ENCODE data around the gene HSD17B11. TPM values are rescaled to one million over a fixed set of nuclear protein-coding genes. Genes with fewer than 3 reads are reported as not detected.
"Not testable (repeated sequence)": the region's sequence is repeated elsewhere in the genome, so short reads cannot be mapped to it uniquely, and the experiment has no call there.

The HSD17B11 gene
- 5.5 TPM for total RNA-seq

GRCh38 chr4:87390891-87391575, at the start of gene HSD17B11:
Gene HSD17B11 (minus strand): TSS chr4:87391188. CDS start chr4:87391070, 118 bp downstream.
- peak; percentile 98 for ATAC-seq

- no peak for ATAC-seq
Observed at GRCh38 chr4:87433342-87433741, 42.4 kb upstream of the HSD17B11 start.

GRCh38 chr4:87430038-87430437, 39.0 kb upstream of the HSD17B11 start:
- ATAC-seq: no peak

GRCh38 chr4:87428979-87429378, 38.0 kb upstream of the HSD17B11 start:
- ATAC-seq: no peak

GRCh38 chr4:87427518-87427868, 36.5 kb upstream of the HSD17B11 start:
- no peak for ATAC-seq

- ATAC-seq: no peak
Observed at GRCh38 chr4:87426865-87427517, 36.0 kb upstream of the HSD17B11 start.

- peak; percentile 56 for ATAC-seq
Observed at GRCh38 chr4:87425711-87426110, 34.7 kb upstream of the HSD17B11 start.

GRCh38 chr4:87424099-87424543, 33.1 kb upstream of the HSD17B11 start:
- not testable (repeated sequence) for ATAC-seq

GRCh38 chr4:87423317-87424098, 32.5 kb upstream of the HSD17B11 start:
- ATAC-seq: no peak

- ATAC-seq: peak; percentile 92
Observed at GRCh38 chr4:87422104-87423052, 31.4 kb upstream of the HSD17B11 start, which contains the start of gene NUDT9. Gene NUDT9 (plus strand): TSS chr4:87422573. CDS start chr4:87422906, 333 bp downstream.

GRCh38 chr4:87420276-87420830, 29.4 kb upstream of the HSD17B11 start:
- no peak for ATAC-seq

- ATAC-seq: no peak
Observed at GRCh38 chr4:87419578-87420249, 28.7 kb upstream of the HSD17B11 start.

GRCh38 chr4:87418410-87418809, 27.4 kb upstream of the HSD17B11 start:
- not testable (repeated sequence) for ATAC-seq

GRCh38 chr4:87416965-87417364, 26.0 kb upstream of the HSD17B11 start:
- ATAC-seq: no peak

GRCh38 chr4:87414816-87415215, 23.8 kb upstream of the HSD17B11 start:
- ATAC-seq: no peak

- no peak for ATAC-seq
Observed at GRCh38 chr4:87410679-87411078, 19.7 kb upstream of the HSD17B11 start.

GRCh38 chr4:87410157-87410556, 19.2 kb upstream of the HSD17B11 start:
- ATAC-seq: no peak

- no peak for ATAC-seq
Observed at GRCh38 chr4:87409420-87409939, 18.5 kb upstream of the HSD17B11 start.

GRCh38 chr4:87406902-87407301, 15.9 kb upstream of the HSD17B11 start:
- ATAC-seq: not testable (repeated sequence)

GRCh38 chr4:87406462-87406861, 15.5 kb upstream of the HSD17B11 start:
- no peak for ATAC-seq

All from esophagus mucosa (tissue), 1 donor.